Breast epithelium (tissue), 3 donors: ENCODE results near the gene WDR62.

Experiments
- POLR2A ChIP-seq: fragments of 450-650 bp; IDR thresholded peaks from one replicate; pipeline ENCODE4 v1.6.1; 2016; ENCODE audit warnings: antibody characterized with exemption, mild to moderate bottlenecking, moderate library complexity
- POLR2AphosphoS5 ChIP-seq, 3 donors: sonication (generic); formaldehyde crosslinking; IDR thresholded peaks; one replicate each; pipeline ENCODE4 v1.6.1; 2017; ENCODE audit warnings: antibody characterized with exemption in 3 of 3
- TF ChIP-seq, protein P1 (sequence below), 3 donors: fragments of 450-650 bp; IDR thresholded peaks; one replicate each; pipeline ENCODE4 v1.5.1; 2016 to 2017; ENCODE audit warnings: antibody characterized with exemption in 3 of 3, mild to moderate bottlenecking in 3 of 3, moderate library complexity in 3 of 3

GRCh38 chr19:36026091-36026876, 28.4 kb upstream of the WDR62 start:
- TF ChIP-seq, protein P1, sequence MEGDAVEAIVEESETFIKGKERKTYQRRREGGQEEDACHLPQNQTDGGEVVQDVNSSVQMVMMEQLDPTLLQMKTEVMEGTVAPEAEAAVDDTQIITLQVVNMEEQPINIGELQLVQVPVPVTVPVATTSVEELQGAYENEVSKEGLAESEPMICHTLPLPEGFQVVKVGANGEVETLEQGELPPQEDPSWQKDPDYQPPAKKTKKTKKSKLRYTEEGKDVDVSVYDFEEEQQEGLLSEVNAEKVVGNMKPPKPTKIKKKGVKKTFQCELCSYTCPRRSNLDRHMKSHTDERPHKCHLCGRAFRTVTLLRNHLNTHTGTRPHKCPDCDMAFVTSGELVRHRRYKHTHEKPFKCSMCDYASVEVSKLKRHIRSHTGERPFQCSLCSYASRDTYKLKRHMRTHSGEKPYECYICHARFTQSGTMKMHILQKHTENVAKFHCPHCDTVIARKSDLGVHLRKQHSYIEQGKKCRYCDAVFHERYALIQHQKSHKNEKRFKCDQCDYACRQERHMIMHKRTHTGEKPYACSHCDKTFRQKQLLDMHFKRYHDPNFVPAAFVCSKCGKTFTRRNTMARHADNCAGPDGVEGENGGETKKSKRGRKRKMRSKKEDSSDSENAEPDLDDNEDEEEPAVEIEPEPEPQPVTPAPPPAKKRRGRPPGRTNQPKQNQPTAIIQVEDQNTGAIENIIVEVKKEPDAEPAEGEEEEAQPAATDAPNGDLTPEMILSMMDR (IDR thresholded peaks at IDR 0.05), result no peak
- TF ChIP-seq POLR2AphosphoS5 (IDR thresholded peaks at IDR 0.05), result no peak
- TF ChIP-seq POLR2A, result no peak
